ENCODE measurements around the gene NCOR2.

- TF ChIP-seq CTCF (IDR thresholded peaks at IDR 0.05) (no peak), POLR2A (IDR thresholded peaks at IDR 0.05) (no peak), EP300 (IDR thresholded peaks at IDR 0.05; ENCODE audit: low read depth) (no peak)
Observed at GRCh38 chr12:124597041-124597440, 29.6 kb upstream of the NCOR2 start.

Measured in transverse colon (tissue), 3 donors.